ENCODE measurements around the gene HEMK1.

The HEMK1 gene

DNA sequence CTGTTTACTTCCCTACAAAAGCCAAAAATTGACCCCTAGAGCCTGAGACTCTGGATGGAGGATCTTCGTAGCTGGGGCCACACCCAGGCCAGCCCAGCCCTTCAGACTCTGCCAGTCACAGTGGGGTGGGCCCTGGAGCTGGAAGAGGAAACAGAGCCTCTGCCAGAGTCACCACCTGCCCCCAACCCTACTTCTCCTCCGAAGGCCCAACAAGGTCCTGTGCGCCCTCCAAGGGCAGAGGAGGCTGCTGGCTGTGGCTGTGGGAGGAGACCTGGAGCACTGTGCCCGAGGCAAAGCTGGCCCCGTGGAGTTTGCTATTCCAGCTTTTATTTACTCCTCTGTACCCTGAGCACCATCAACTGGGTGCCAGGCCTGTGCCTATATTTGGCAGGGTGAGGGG lies 23.2 kb downstream of the HEMK1 start:
- Histone ChIP-seq H3K9me2 (replicated peaks; ENCODE audit: low read depth, low read length) (no peaks in the 10 kb centered on the region), H2AFZ (ENCODE audit: low read length) (no peak overlapping the region), H3K36me3 (ENCODE audit: insufficient read depth, low read length) (no peaks in the 10 kb centered on the region), H3K4me1 (ENCODE audit: insufficient read depth, low read length, poor library complexity, severe bottlenecking) (peaks cover 11% of the 10 kb centered on the region), H3K9ac (ENCODE audit: low read depth, low read length, poor library complexity, severe bottlenecking) (no peak overlapping the region), H3F3A (ENCODE audit: low read depth) (no peaks in the 10 kb centered on the region), H3K4me2 (ENCODE audit: low read depth, low read length, poor library complexity, severe bottlenecking) (no peak overlapping the region), H3K79me2 (ENCODE audit: insufficient read depth, low read length) (no peaks in the 10 kb centered on the region), H4K20me1 (ENCODE audit: insufficient read depth, low read length, poor library complexity, severe bottlenecking) (no peaks in the 10 kb centered on the region), H3K9me3 (ENCODE audit: insufficient read depth, low read depth, low read length) (no peaks in the 10 kb centered on the region), H3K4me3 (ENCODE audit: low read length, poor library complexity, severe bottlenecking) (no peak overlapping the region), H3K27me3 (ENCODE audit: insufficient read depth, low read length, poor library complexity, severe bottlenecking) (no peaks in the 10 kb centered on the region)
- TF ChIP-seq, protein P1, sequence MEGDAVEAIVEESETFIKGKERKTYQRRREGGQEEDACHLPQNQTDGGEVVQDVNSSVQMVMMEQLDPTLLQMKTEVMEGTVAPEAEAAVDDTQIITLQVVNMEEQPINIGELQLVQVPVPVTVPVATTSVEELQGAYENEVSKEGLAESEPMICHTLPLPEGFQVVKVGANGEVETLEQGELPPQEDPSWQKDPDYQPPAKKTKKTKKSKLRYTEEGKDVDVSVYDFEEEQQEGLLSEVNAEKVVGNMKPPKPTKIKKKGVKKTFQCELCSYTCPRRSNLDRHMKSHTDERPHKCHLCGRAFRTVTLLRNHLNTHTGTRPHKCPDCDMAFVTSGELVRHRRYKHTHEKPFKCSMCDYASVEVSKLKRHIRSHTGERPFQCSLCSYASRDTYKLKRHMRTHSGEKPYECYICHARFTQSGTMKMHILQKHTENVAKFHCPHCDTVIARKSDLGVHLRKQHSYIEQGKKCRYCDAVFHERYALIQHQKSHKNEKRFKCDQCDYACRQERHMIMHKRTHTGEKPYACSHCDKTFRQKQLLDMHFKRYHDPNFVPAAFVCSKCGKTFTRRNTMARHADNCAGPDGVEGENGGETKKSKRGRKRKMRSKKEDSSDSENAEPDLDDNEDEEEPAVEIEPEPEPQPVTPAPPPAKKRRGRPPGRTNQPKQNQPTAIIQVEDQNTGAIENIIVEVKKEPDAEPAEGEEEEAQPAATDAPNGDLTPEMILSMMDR (conservative IDR thresholded peaks at IDR 0.05; ENCODE audit: low read length) = no peak
- no peak for TF ChIP-seq EZH2phosphoT487 (IDR thresholded peaks at IDR 0.05; ENCODE audit: borderline replicate concordance)

DNA sequence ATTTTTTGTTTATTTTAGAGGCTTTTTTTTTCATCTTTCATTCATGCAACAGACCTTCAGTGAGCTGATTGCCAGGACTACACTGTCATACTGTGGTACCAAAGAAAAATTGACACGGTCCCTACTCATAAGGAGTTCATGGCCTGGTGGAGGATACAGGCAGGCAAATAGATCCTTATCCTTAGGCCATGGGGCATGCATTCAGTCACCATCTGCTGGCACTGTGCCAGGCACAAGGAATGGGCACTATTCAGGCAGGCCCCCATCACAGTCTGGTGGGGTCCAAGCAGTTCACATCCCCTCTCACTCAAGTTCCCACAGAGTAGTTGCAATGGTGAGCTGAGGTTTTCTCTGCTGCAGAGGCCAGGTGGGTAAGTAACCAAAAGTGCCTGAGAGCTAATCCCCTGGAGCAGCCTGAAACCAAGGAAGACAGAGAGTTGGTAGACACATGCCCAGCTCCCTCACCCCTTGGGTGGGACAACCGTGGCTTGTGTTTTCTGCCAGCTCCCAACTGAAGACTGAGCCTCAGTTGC lies 25.0 kb downstream of the HEMK1 start:
- Histone ChIP-seq H3K4me2 (ENCODE audit: low read depth, low read length, poor library complexity, severe bottlenecking) (no peak overlapping the region), H3K9me3 (ENCODE audit: insufficient read depth, low read depth, low read length) (no peaks in the 10 kb centered on the region), H3K4me1 (ENCODE audit: insufficient read depth, low read length, poor library complexity, severe bottlenecking) (peaks cover 11% of the 10 kb centered on the region), H4K20me1 (ENCODE audit: insufficient read depth, low read length, poor library complexity, severe bottlenecking) (no peaks in the 10 kb centered on the region), H3F3A (ENCODE audit: low read depth) (no peaks in the 10 kb centered on the region), H3K79me2 (ENCODE audit: insufficient read depth, low read length) (no peaks in the 10 kb centered on the region), H3K9me2 (replicated peaks; ENCODE audit: low read depth, low read length) (no peaks in the 10 kb centered on the region), H3K9ac (ENCODE audit: low read depth, low read length, poor library complexity, severe bottlenecking) (no peak overlapping the region), H3K4me3 (ENCODE audit: low read length, poor library complexity, severe bottlenecking) (no peak overlapping the region), H3K36me3 (ENCODE audit: insufficient read depth, low read length) (no peaks in the 10 kb centered on the region), H2AFZ (ENCODE audit: low read length) (no peak overlapping the region), H3K27me3 (ENCODE audit: insufficient read depth, low read length, poor library complexity, severe bottlenecking) (no peaks in the 10 kb centered on the region)
- TF ChIP-seq EZH2phosphoT487 (IDR thresholded peaks at IDR 0.05; ENCODE audit: borderline replicate concordance) = no peak
- TF ChIP-seq, protein P1 (conservative IDR thresholded peaks at IDR 0.05; ENCODE audit: low read length) = no peak

DNA sequence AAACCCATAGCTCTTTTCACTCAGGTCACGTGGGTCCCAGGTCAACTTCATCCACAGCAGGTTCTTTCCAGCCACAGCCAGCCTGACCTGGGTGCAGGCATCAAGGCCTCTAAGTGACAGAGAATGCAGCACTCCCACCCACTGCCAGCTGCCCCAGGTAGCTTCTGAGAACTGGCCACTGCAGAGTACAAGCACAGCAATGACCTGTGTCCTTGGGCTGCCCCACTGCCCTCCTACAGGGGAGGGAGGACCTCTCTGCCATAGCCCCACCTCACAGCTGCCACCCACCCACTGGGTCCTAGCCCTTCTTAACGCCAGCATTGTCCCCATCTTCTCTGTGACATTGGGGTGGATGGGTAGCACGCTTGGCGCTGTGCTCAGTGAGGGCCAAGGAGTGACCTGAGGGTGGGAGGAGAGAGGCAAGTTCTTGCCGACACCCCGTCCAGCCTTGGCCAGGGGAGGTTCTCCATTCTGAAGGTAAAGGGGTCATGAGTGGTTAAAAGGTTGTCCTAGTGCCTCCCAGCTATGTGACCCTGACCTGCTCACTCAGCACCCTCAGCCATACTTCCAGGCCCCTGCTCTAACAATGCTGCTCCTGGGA lies 29.9 kb downstream of the HEMK1 start:
- H3K27me3 ChIP-seq (ENCODE audit: insufficient read depth, low read length, poor library complexity, severe bottlenecking) = no peaks in the 10 kb centered on the region
- TF ChIP-seq, protein P1 (conservative IDR thresholded peaks at IDR 0.05; ENCODE audit: low read length) = no peak
- TF ChIP-seq EZH2phosphoT487 (IDR thresholded peaks at IDR 0.05; ENCODE audit: borderline replicate concordance) = no peak
- no peaks in the 10 kb centered on the region for H3K79me2 ChIP-seq (ENCODE audit: insufficient read depth, low read length)
- H3K4me3 ChIP-seq (ENCODE audit: low read length, poor library complexity, severe bottlenecking) = no peak overlapping the region
- H4K20me1 ChIP-seq (ENCODE audit: insufficient read depth, low read length, poor library complexity, severe bottlenecking) = no peaks in the 10 kb centered on the region
- no peak overlapping the region for H2AFZ ChIP-seq (ENCODE audit: low read length)
- no peaks in the 10 kb centered on the region for H3K9me3 ChIP-seq (ENCODE audit: insufficient read depth, low read depth, low read length)
- H3K4me1 ChIP-seq (ENCODE audit: insufficient read depth, low read length, poor library complexity, severe bottlenecking) = no peaks in the 10 kb centered on the region
- no peak overlapping the region for H3K9ac ChIP-seq (ENCODE audit: low read depth, low read length, poor library complexity, severe bottlenecking)
- no peaks in the 10 kb centered on the region for H3K9me2 ChIP-seq (replicated peaks; ENCODE audit: low read depth, low read length)
- no peaks in the 10 kb centered on the region for H3K36me3 ChIP-seq (ENCODE audit: insufficient read depth, low read length)
- no peaks in the 10 kb centered on the region for H3F3A ChIP-seq (ENCODE audit: low read depth)
- H3K4me2 ChIP-seq (ENCODE audit: low read depth, low read length, poor library complexity, severe bottlenecking) = no peak overlapping the region

Data from Loucy (cell line).